K562 treated with DMSO at 1 percent for 24 hours (cell line): ENCODE measurements around the gene HOXB13. TPM values are rescaled to one million over a fixed set of nuclear protein-coding genes. Genes with fewer than 3 reads are reported as not detected.

Source experiments
- total RNA-seq: library from RNA; unstranded; fragments of 300-600 nt; gene quantifications from 2 replicates; pipeline ENCODE4 v1.2.3, GENCODE V29; 2022; ENCODE audit warnings: low read depth; ENCODE audit not compliant: insufficient read depth

HOXB13 gene
- total RNA-seq: 0.12 TPM in 1 of 2 replicates, not detected in the other

GRCh38 chr17:48728232-48729231, at the start of gene HOXB13:
Gene HOXB13, minus strand, starts transcription at chr17:48728750. Its CDS starts 157 bp downstream, at chr17:48728593.

GRCh38 chr17:48722915-48723422, 5.6 kb downstream of the HOXB13 start, which contains the start of gene PRAC2:
Gene PRAC2, plus strand, starts transcription at chr17:48723185. Its CDS starts 1,226 bp downstream, at chr17:48724411.

GRCh38 chr17:48722201-48722907, 6.2 kb downstream of the HOXB13 start, which contains the start of gene PRAC1:
Gene PRAC1, minus strand, starts transcription at chr17:48722518. Its CDS starts 126 bp downstream, at chr17:48722392.

Other genes with a start within 250 kb of the HOXB13 start
- gene HOXB1, start 197.7 kb downstream of the HOXB13 start, total RNA-seq: not detected in 2 replicates
- gene HOXB2, start 183.6 kb downstream of the HOXB13 start, total RNA-seq: 133 and 146 TPM in 2 replicates
- 19.7 and 22.3 TPM in 2 replicates for gene HOXB4, start 150.4 kb downstream of the HOXB13 start, total RNA-seq
- 26.9 and 34.9 TPM in 2 replicates for gene HOXB3, start 138.5 kb downstream of the HOXB13 start, total RNA-seq
- gene HOXB5, start 135.0 kb downstream of the HOXB13 start, total RNA-seq: 4.6 and 5.3 TPM in 2 replicates
- 11.9 and 12.4 TPM in 2 replicates for gene HOXB6, start 123.8 kb downstream of the HOXB13 start, total RNA-seq
- 20.8 and 23.2 TPM in 2 replicates for gene HOXB7, start 117.7 kb downstream of the HOXB13 start, total RNA-seq
- gene HOXB8, start 113.5 kb downstream of the HOXB13 start, total RNA-seq: 30.1 and 31.2 TPM in 2 replicates
- 149 and 161 TPM in 2 replicates for gene HOXB9, start 102.4 kb downstream of the HOXB13 start, total RNA-seq
- not detected in 2 replicates for gene PRAC1, start 6.2 kb downstream of the HOXB13 start, total RNA-seq
- gene PRAC2, start 5.6 kb downstream of the HOXB13 start, total RNA-seq: not detected in 2 replicates
- gene TTLL6, start 88.5 kb upstream of the HOXB13 start, total RNA-seq: not detected in 2 replicates
- 57.5 and 58.3 TPM in 2 replicates for gene CALCOCO2, start 102.3 kb upstream of the HOXB13 start, total RNA-seq
- gene ATP5MC1, start 164.0 kb upstream of the HOXB13 start, total RNA-seq: 97.2 and 114 TPM in 2 replicates
- gene UBE2Z, start 179.7 kb upstream of the HOXB13 start, total RNA-seq: 54.2 and 59.1 TPM in 2 replicates
- gene SNF8, start 216.1 kb upstream of the HOXB13 start, total RNA-seq: 129 and 145 TPM in 2 replicates
- not detected in 2 replicates for gene GIP, start 239.8 kb upstream of the HOXB13 start, total RNA-seq